Measurements from ENCODE around the gene TSPOAP1.

DNA sequence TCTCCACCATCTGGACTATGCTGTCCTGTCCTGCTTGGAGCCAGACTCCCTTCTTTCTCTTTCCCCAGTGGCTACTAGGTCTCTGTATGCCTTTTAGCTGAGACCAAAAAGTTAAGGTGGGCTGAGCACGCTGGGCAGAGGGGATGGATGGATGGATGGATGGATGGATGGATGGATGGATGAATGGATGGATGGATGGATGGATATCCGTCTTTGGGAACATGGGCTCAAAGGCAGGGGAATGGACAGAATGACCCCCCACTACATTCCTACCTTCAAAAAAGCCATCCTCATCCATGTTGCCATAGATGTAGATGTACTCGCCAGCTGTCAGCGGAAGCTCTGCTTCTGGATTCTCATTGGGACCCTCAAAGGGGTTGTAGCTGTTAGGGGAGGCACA is 12.8 kb downstream of the TSPOAP1 start:
- TF ChIP-seq, protein P1, sequence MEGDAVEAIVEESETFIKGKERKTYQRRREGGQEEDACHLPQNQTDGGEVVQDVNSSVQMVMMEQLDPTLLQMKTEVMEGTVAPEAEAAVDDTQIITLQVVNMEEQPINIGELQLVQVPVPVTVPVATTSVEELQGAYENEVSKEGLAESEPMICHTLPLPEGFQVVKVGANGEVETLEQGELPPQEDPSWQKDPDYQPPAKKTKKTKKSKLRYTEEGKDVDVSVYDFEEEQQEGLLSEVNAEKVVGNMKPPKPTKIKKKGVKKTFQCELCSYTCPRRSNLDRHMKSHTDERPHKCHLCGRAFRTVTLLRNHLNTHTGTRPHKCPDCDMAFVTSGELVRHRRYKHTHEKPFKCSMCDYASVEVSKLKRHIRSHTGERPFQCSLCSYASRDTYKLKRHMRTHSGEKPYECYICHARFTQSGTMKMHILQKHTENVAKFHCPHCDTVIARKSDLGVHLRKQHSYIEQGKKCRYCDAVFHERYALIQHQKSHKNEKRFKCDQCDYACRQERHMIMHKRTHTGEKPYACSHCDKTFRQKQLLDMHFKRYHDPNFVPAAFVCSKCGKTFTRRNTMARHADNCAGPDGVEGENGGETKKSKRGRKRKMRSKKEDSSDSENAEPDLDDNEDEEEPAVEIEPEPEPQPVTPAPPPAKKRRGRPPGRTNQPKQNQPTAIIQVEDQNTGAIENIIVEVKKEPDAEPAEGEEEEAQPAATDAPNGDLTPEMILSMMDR (conservative IDR thresholded peaks at IDR 0.05) = no peak
- TF ChIP-seq ZFX (IDR thresholded peaks at IDR 0.05) = no peak
